ENCODE data around the gene DNAH11.
"Not testable (repeated sequence)": the region's sequence is repeated elsewhere in the genome, so short reads cannot be mapped to it uniquely, and the experiment has no call there.

The DNAH11 gene

DNA sequence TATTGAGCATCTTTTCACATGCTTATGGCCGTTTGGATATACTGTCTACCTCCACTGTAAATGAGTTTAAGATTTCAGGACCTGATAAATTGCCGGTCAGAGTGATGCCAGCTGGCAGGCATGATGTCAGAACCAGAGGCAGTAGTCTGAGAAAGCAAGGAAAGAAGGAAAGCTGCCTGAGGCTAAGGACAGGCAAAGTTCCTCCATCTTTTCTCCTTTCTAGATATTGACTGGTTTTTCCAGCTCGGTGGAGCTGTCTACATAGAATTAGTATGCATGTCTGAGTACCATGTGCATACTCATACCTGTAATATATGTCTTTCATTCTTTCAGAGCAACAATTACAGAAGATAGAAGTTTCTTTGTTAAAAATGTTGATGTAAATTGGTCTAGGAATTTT, 350.6 kb downstream of the DNAH11 start:
- no peak for DNase-seq

DNA sequence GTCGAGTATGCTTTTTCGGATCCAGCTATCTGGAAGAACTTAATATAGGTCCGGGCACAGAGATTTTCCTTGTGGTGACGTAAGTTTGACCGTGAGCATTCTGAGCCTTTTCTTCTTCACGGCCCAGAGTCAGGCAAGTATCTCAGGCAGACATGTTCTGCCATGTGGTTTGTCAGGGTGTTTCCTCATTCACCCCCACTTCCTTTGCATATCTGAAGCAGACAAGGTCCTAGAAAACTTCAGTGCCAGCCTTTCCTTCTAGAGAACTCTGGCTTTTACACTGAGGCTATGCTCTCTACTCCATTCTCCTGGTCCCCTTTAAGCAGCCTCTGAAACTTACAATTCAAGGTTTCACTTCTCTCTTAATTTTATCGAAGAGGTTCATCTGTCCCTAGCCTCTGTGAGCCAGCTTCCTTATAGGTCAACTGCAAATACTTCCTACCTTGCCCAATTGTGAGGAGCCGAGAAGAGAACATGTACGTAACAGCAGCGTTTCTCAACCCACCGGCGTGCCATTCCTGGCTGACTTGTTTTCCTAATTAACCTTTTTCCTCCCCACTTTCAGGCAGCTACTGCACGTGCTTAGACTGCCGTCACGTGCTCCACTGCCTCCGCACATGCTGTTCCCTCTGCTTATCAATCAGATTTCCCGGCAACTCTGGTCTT, 355.6 kb downstream of the DNAH11 start:
- DNase-seq: no peak

DNA sequence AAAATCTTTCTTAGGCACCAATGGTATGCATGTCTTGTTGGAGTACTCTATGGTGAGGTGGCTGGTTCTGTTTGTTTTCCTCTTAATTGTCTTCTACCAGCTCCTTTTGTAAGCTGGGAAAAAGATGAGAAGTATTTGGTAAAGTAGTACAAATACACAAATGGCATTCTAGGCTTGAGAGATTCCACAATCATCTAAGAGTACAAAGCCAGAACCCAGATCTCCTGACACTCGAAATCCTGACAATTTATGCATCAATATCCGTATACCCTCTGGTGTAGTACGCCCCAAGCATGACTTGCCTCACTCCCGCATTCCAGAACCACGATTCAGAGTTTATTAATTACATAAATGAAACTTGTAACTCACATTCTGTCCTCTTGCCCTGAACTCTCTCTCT, 359.4 kb downstream of the DNAH11 start:
- no peak for DNase-seq

DNA sequence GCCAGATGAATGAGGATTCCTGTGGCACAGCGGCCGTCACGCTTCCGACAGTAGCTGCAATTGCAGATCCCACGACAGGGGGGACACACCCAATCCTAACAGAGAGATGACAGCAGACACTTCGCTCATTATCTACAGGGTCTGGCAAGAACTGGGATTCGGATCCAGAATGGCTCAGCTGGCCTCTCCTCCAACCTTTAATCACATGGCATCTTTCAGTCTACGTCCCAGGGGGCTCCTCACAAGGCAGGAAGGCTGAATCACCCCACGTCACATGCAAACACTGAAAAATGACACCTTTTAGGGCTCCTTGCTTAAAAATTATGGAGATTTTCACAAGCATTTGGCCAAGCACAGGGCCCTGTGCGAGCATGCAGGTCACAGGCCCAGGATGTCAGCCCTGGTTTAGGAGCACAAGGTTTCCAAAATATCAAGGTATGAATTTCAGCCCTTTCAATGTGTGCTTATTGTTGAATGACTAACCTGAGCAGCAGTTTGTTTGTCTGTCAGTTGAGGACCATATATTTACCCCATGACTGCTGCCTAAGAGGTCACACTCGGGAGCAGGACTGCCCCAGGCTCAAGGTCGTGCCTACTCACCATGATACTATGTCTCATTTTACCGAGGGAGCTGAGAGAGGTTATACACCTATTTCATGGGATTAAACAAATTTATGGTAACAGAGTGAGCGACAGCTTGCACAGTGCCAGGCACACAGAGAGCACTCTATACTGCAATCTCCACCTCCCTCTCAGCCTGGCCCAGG, 360.4 kb downstream of the DNAH11 start:
- DNase-seq: no peak

DNA sequence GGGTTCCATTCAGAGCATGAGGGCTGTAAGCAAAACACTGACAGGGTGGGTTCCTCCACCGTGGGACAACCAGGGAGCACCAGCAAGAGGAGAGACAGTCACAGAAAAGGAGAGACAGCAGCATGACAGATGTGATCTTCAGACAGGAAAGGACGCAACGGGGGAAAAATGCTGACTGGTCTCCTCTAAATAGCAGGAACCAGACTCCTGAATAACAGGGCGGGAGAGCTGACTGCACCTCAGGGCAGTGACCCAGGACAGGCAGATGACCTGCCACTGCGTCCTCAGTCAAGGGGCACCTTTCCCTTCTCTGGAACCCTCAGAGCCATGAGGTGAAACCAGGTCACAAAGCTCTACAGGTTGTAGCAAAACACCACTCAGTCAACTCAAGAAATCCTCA, 365.9 kb downstream of the DNAH11 start:
- no peak for DNase-seq

DNA sequence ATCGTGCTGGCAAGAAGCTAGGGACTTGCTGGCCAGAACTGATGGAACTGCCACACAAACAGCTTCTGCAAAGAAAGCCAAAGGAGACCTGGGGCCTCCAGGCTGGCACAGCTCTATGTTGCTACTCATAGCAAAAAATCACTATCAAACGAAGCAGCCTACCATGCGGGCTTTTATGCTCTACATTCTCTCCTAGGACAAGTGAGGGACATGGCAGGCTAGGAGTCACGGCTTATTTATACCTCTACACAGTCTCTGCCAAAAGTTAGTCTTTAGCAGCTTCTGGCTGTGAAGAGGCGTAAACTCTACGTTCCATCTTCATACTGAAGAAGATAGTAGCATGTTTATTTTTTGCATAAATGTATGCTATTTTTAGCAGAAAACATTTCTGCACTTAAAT, 367.4 kb downstream of the DNAH11 start:
- DNase-seq: no peak

DNA sequence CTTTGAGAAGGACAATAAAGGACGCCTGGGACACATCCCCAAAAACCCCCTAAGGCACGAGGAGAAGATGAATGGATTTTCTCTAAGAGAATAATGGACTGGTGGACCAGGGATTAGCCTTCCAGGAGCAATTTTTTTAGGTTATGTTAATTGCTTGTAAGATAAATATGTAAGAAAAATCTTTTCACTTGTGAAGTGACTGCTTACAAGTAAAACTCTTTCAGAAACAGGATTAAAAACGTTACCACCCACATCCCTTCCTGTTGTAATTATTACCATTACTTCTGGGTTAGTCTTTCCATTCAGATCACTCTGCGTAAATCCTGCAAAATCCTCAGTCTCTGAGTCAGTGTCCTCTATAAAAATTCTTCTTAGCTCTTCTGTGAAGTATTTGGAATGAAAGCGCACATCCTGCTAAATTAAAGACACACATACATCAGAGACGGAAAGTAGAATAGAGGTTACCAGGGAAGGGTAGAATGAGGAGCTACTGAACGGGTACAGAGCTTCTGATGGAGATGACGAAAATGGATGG, 368.6 kb downstream of the DNAH11 start:
- DNase-seq: no peak

DNA sequence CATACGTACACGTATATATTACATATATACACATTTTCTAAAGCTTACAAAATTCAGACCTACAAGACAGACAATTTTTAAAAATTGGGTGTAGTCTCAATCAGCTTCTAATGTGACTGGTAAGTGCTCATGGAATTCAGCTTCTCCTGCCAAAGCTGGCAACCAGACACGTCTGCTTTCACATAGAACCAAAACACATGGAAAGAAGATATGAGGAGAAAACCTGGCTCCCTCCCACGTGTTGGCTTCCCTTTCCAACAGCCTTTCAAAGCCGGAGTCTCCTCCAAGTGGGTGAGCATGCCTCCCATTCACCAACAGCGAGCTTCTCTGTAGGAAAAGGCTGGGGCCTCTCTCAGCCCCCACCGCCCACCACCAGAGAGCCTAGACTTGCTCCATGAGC, 369.5 kb downstream of the DNAH11 start:
- DNase-seq: no peak

DNA sequence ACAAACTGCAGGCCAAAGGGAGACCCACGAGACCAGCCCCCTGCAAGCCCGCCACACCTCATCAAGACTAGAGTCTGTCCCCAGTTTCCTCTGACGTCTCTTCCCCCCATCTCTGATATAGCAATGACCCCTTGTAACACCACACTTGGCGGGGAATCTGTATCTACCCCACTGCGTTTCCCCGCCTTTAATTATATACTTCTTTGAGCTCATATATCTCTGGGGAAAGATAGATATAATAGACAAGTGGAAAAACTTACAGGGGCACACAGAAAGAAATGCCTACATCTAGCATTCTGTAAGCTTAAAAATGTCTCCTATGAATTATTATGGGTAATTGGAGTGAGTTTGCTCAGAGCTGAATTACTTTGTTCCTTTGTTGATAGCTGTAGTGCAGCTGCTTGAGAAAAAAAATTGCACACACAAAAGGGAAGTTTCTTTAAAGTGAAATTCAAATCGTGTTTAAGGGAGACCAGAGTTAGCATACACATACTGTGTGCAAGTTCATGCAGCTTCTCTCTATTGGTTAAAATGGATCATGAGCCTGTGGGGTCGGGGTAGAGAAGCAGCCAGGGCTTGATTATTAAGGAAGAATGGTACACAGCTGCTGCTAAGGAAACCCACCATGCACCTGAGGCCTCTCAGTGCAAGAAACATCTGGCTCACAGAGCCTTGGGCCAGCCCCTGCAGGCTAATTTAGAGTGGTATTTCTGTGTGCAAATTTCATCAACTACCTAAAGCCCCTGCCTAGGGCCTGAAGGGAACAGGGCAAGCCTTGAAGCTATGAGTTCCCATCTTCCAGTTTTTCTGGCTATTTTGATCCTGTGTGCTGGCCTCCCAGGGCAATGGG, 370.3 kb downstream of the DNAH11 start:
- DNase-seq: no peak

DNA sequence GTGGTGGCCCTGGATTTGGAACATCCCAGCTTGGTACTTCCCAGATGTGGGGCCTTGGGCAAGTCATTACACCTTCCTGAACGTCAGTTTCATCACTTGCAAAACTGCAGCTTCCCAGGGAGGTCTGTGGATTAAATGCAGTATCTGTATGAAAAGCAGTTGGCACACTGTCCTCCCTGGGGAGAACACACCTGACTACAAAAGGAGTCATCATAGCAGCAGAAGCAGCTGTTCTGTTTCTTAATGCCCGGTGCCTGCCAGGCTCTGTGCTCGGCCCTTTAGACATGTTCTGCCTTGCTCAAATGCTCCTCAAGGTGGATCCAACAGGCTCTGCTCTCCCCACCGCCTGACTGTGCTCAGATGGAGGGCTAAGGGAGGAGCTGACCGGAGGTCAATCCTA, 371.8 kb downstream of the DNAH11 start:
- no peak for DNase-seq

DNA sequence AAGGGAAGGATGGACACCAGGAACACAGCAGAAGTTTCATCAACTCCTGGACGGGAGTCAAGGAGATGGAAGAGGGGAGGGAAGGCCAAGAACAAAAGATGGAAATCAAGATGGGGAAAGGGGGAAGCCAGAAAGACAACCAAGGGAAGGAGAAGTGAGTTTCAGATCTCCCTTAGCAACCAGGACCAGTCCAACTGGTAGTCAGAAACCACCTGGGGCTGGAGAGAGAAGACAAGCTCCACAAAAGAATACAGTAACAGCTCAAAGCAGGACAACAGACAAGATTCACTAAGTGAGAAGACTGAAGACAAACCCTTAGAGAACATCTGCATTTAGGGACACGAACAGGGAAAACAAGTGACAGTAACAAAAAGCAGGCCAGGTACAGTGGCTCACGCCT, 372.3 kb downstream of the DNAH11 start:
- DNase-seq: no peak

DNA sequence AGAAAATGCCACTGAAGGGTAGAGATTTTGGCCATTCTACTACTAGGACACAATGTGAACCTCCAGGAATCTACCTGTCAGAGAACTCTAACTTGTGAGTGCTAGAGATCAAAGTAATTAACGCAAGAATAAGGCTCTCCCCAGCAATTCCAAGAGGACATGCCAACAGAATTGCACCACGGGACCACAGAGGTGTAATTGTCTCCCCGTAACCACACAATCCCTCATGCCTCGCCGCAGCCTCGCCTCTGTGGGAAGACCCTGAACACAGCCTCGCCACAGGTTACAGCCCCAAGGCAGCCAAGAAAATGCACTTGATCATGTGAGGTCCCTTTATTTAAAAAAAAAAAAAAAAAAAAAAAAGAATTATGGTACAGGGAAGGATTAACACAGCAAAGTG, 373.3 kb downstream of the DNAH11 start:
- no peak for DNase-seq

DNA sequence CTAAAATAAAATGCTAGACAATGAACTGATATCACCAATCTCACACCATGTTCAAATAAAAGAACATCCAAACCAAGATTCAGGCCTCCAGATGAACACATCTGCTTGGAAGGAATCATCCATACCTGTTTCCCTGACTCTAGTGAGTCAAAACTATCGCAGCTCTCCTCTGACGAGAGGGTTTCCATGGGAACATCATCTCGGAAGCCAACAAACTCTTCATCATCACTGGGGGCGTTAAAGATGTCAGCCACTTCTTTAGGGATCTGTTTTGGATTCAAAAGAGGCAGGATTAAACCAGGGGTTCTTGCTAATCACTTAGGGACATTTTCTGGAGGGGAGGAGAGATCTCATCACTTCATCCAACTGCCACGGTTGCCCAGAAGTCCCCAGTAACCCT, 373.8 kb downstream of the DNAH11 start:
- no peak for DNase-seq

DNA sequence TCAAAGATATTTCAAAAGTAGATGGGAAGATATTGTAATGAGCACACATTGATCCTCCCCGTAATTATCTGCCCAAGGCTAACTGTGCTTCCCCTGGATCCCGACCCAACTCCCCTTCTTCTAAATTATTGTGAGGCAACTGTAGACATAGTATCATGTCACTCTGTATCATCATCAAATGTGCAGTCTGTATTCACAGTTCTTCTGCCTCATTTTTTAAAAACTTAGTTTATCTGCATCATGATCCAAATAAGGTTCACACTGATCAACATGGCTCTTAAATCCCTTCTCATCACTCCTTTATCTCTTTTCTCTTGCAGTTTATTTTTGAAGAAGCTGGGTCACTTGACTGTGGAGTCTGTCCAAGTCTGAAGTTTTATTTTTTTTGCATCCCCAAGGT, 375.4 kb downstream of the DNAH11 start:
- no peak for DNase-seq

DNA sequence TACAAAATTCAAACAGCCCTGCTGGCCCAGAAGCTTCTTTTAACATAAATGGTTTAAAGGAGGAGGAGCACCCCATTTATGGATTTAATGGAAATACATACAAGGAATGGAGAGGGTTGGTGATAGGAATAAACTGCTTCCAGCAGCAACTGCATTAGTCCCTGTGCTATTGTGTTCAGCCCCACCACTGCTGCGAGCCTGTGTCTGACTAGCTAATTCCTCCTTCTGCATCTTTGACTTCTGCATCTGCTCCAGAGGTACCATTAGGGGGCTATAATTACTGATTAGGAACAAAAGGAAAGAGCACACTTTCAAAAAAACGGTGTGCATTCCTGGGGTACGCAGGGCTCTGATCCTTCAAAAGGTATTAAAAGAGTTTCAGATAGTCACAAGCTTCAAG, 378.1 kb downstream of the DNAH11 start:
- no peak for DNase-seq

DNA sequence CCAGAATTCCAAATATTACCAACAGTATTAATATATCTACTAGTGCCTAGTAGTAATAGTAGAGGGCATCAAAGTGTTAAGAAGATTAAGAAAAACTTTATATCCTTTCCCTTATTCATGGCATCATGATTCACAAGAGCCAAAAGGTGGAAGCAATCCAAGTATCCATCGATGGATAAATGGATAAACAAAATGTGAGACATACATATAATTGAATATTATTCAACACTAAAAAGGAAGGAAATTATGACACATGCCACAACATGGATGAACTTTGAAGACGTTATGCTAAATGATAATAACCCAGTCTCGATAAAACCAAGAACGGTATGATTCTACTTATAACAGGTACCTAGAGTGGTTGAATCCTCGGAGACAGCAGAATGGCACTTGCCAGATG, 379.8 kb downstream of the DNAH11 start:
- DNase-seq: no peak

DNA sequence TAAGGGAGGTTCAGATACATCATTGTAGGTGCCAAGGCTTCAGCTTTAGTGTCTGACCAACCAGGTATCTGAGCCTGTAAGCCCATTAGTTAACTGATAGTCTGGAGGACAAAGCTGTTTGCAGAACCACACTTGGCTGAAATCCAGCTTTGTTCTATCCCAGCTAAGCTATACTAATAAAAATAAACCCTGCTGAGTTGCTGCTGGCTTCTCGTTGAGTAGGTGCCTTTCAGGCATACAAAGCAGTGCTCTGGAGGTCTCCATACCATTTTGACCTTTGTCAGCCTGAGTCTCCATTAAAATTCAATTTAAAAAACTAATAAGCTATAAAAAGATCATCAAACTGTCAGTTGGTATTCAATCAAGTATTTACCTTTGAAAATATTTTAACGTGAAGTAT, 380.8 kb downstream of the DNAH11 start:
- no peak for DNase-seq

DNA sequence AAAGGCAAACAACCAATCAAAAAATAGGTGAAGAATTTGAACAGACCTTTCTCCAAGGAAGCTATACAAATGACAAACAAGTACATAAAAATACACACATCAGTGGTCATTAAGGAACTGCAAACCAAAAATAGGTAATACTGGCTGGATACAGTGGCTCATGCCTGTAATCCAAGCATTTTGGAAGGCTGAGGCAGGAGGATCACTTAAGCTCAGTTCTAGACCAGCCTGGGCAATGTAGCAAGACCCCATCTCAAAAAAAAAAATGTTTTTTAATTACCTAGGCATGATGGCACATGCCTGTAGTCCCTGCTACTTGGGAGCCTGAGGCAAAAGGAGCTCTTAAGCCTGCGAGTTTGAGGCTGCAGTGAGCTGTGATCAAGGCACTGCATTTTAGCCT, 383.6 kb downstream of the DNAH11 start:
- no peak for DNase-seq

DNA sequence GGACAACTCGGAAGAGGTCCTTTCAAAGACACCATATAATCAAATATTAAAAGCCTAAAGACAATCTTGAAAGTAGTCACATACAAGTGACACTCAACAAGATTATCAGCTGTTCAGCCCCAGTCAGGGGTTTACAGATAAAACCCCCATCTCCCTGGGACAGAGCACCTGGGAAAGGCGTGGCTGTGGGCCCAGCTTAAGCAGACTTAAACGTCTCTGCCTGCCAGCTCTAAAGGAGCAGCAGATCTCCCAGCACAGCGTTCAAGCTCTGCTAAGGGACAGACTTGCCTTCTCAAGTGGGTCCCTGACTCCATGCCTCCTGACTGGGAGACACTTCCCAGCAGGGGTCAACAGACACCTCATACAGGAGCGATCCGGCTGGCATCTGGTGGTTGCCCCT, 384.9 kb downstream of the DNAH11 start:
- no peak for DNase-seq

DNA sequence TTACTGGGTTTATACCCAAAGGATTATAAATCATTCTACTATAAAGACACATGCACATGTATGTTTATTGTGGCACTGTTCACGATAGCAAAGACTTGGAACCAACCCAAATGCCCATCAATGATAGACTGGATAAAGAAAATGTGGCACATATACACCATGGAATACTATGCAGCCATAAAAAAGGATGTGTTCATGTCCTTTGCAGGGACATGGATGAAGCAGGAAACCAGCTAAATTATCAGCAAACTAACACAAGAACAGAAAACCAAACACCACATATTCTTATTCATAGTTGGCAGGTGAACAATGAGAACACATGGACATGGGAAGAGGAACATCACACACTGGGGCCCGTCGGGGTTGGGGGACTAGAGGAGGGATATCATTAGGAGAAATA, 390.5 kb downstream of the DNAH11 start:
- not testable (repeated sequence) for DNase-seq

DNA sequence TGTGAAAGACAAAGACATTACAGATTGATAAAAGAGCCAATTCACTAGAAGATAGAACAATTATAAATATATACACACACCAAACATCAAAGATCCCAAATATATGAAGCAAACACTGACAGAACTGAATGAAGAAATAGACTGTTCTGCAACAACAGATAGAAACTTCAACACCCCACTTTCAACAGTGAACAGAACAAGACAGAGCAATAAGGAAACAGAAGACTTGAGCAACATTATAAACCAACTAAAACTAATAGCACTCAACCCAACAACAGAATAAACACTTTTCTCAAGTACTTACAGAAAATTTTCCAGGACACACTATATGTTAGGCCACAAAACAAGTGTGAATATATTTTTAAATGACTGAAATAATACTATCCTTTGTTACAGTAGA, 392.0 kb downstream of the DNAH11 start:
- no peak for DNase-seq

DNA sequence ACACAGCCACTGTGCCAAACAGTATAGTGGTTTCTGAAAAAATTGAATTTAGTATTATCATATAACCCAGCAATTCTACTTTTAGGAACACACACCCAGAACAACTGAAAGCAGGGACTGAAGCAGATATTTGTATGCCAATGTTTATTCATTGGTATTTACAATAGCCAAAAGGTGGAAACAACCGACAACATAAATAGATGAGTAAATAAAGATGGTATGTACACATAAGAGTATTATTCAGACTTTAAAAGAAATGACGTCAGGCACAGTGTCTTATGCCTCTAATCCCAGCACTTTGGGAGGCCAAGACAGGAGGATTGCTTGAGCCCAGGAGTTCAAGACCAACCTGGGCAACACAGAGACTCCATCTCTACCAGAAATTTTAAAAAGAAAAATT, 395.6 kb downstream of the DNAH11 start:
- no peak for DNase-seq

DNA sequence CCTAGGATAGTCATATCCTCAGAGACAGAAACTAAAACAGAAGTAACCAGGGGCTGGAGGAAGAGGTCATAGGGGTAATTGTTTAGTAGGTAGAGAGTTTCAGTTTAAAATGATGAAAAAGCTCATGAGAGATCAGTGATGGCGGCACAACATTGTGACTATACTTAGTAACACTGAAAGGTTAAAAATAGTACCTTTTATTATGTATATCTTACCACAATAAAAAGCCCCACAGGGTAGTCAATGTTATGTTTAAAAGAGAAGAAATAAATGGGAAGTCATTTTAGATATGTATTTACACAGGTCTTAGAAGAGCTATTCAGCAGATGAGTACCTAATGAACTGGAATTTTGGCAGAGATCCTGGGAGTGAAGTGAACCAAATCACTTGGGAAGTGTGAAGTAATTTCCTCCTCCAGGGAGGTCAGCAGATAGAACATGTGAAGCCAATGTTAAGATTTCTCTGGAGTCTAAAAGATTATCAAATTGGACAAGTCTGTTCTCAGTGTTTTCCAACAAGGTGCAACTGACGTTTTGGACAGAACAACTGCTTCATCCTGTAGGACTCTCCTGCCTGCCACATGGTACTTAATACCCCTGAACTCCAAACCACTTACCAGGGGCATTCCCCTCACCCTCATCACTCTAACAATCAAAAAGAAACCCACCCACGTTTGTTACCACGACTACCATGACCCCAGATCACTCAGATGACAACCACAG, 396.5 kb downstream of the DNAH11 start:
- no peak for DNase-seq
